Dermis blood vessel endothelial cell (primary cell): ENCODE measurements around the gene RAB40C. TPM values are rescaled to one million over a fixed set of nuclear protein-coding genes. Genes with fewer than 3 reads are reported as not detected.
A peak's percentile ranks its signal among the peaks of the same experiment; 100 is the strongest.

Source experiments
- DNase-seq: peaks from one replicate; pipeline ENCODE4 v3.0.0; 2010
- total RNA-seq: library from RNA; depleted of rRNA; stranded (reverse); fragments of >200 nt; gene quantifications from 2 replicates; pipeline ENCODE4 v1.2.3, GENCODE V29; 2014

Gene RAB40C
- total RNA-seq, 1 donor from 2014 or later, result 13.3 TPM

GRCh38 chr16:648781-649589, 59.1 kb downstream of the RAB40C start, which contains the start of gene WDR90:
Gene WDR90 (plus strand): TSS chr16:649365. CDS start chr16:649417, 52 bp downstream.
- DNase-seq, result peak; percentile 93

GRCh38 chr16:649631-650030, 59.8 kb downstream of the RAB40C start:
- DNase-seq, result no peak

GRCh38 chr16:651844-652243, 62.0 kb downstream of the RAB40C start:
- DNase-seq, result no peak

GRCh38 chr16:652454-653305, 62.8 kb downstream of the RAB40C start:
- no peak for DNase-seq

DNA sequence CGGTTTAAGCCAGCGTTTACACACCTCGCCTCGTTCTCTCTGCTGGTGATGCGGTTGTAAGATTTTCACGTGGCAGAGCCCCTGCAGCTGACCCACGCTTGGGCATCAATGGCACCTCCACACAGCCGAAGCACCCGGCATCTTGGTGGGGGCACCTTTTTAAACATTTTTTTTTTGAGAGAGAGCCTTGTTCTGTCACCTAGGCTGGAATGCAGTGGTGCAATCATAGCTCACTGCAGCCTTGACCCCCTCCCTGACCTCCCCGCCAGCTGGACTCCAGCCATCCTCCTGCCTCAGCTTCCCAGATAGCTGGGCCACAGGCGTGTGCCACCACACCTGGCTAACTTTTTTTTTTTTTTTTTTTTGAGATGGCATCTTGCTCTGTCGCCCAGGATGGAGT, 64.2 kb downstream of the RAB40C start:
- DNase-seq, result no peak

DNA sequence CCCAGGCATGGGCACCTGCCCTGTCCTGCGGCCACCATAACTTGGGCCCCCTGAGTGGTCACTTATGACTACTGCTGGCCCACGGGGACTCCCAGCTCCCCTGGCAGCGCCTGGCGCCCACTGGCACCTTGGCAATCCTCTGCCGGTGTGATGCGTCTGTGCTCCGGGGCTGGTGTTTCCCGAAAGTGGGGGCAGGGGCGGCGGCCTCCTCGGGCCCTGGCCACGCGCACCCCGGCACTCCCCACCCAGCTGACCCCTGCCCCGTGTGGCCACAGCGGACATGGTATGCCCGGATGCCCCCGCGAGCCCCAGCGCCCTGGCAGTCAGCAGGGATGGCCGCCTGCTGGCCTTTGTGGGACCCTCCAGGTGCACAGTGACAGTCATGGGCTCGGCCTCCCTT, 67.6 kb downstream of the RAB40C start:
- no peak for DNase-seq

DNA sequence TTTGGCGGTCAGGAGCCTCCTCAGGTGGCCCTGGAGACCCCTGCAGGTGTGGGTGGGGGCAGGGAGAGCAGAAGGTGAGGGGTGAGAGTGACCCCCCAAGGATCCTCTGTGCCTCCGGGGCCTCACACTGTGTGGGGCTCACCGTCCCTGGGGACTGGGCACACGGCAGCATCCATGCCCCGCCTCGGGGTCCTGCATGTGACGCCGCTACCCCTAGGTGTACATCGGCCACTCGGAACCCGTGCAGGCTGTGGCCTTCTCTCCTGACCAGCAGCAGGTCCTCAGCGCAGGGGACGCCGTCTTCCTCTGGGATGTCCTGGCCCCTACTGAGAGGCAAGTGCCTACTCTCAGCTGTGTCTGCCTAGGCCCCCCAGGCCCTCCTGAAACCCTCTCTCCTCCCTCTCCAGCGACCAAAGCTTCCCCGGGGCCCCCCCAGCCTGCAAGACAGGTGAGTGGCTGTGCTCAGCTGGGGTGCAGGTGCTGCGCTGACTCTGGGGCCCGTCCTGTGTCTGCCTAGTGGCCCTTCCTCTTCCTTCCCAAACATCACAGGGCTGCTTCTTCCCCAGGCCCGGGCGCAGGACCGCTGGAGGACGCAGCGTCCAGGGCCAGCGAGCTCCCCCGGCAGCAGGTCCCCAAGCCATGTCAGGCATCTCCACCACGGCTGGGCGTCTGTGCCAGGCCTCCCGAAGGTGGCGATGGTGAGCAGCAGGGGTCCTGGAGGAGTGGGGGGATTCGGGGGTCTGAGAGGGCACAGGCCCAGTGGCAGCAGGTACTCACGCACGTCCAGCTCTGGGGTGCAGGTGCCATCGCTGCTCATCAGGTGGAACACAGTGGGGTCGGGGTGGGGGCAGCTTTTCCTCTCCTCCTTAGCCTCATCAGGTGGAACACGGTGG, 69.1 kb downstream of the RAB40C start:
- DNase-seq, result no peak

DNA sequence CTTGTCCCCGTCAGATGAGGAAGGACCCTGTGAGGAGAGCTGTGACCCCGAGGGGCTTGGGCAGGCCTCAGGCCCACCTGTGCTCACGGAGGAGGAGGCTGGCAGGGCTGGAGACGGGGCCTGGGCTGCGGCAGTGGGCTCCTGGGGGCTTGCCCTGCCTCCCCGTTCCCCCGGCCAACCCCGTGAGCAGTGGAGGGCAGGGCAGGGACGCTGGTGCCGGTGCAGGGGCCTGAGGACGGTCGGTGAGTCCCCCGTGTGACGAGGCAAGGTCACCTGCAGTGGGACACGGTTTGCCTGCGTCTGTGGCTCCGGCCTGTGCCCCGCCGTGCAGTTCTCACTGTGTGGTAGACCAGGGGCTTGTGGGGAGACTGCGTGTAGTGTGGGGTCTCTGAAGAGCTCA, 69.8 kb downstream of the RAB40C start:
- DNase-seq, result no peak

DNA sequence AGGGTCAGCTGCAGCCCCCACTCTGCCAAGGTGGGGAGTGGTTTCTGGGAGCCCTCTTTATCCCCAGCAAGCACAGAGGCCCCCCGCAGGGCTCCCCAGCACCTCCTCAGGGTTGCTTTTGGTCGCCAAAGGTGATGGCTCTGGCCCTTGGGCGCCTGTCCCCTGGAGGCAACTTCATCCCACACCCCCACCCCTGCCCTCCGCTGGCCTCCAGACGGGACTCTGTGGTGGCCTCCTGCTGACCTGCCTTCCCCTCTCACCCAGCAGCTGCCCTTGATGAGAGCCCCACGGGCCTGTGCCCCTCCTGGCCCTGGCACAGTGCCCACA, 70.2 kb downstream of the RAB40C start:
- no peak for DNase-seq

- peak; percentile 92 for DNase-seq
Observed at GRCh38 chr16:660459-661183, 70.8 kb downstream of the RAB40C start.

- no peak for DNase-seq
Observed at GRCh38 chr16:661184-661821, 71.4 kb downstream of the RAB40C start.

- DNase-seq, result no peak
Observed at GRCh38 chr16:662095-662494, 72.2 kb downstream of the RAB40C start.

- DNase-seq, result no peak
Observed at GRCh38 chr16:662597-662996, 72.7 kb downstream of the RAB40C start.

- DNase-seq, result no peak
Observed at GRCh38 chr16:666572-666971, 76.7 kb downstream of the RAB40C start.

- DNase-seq, result no peak
Observed at GRCh38 chr16:667113-667779, 77.4 kb downstream of the RAB40C start.

DNA sequence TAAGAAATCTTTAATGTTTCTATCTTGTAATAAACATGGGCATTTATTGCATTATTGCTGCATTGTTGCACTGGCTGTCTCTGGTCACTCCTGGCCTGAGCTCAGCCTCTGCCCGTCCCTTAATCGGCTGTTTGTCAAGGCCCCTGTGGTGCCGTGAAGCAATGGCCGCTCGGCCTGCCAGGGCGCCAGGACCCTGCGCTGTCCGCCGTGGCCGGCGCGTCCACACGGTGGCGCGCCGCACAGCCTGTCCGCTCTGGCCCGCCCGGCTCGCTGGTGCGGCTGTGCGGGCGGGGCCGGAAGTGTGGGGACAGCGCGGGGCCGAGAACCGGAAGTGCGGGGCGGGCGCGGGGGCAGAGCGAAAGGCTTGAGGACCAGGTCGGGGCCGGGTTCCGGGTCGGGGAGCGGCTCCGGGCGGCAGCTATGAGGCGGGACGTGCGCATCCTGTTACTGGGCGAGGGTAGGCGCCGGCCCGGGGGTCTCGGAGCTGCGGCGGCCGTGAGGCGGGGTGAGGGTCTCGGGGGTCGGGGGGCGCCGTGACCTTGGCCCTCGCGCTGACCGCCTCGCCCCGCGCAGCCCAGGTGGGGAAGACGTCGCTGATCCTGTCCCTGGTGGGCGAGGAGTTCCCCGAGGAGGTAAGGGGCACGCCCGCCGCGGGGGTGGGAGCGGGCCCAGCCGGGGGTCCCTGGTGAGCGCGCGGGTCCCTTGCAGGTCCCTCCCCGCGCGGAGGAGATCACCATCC, 78.1 kb downstream of the RAB40C start, which contains the start of gene RHOT2:
RHOT2 (plus strand) TSS at position 353 of the 739 bp plus-strand sequence; CDS start at position 421, 68 bp downstream.
- DNase-seq, result peak; percentile 95

GRCh38 chr16:668519-669171, 78.8 kb downstream of the RAB40C start:
- peak; percentile 47 for DNase-seq

- DNase-seq, result no peak
Observed at GRCh38 chr16:669666-670065, 79.8 kb downstream of the RAB40C start.
